Fibroblast of skin of left quadriceps (primary cell): ENCODE results near the gene MACROH2A1.
A peak's percentile ranks its signal among the peaks of the same experiment; 100 is the strongest.

Experiments
- DNase-seq, 2 experiments: peaks; one replicate each; pipeline ENCODE4 v3.0.0-alpha.2; 2013; ENCODE audit warnings: low read depth in 2 of 2

MACROH2A1 gene

DNA sequence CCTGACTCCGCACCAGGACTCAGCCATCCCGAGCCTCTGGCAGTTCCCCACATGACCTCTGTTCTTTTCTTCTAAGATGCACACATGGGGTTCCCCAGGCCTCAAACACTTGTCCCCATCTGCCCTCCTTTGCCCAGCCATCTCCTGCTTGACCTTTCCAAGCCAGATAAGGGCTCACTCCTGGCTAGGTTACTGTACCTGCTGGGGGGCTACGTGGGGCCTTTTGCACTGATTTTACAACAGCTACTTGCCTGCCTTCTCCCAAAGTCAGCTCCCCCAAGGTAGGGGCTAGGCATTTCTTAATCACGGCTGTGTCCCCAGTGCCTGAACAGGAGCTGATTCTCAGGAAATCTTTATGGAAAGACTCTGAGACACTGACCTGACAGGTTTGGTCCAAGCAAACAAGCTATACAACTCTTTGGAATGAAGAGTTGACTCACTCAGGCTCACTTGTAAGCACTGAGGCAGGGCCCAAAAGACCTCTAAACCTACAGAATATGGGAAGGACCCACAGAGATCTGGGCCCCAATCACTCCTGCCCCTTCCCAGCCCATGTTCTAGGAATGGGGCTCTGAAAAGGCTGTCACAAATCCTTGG lies 2.5 kb downstream of the MACROH2A1 start:
- no peak for DNase-seq

DNA sequence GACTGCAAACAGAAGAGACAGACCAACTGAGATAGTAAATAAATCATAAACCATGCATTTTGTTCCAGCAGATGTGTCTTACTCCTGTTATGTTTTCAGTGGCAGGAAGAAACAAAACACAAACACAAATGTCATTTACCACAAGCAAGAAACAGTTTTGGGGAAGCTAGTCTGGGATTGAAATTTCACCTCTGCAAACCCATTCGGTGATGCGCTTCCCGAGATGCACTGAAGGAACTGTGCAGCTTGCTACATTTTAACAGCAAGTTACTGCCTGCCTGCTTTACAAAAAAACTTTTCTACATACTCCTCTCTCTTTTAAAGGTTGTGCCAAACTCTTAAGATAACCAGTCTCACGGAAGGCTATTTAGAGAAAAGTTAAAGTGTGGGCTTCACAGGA lies 3.2 kb downstream of the MACROH2A1 start:
- DNase-seq: no peak

DNA sequence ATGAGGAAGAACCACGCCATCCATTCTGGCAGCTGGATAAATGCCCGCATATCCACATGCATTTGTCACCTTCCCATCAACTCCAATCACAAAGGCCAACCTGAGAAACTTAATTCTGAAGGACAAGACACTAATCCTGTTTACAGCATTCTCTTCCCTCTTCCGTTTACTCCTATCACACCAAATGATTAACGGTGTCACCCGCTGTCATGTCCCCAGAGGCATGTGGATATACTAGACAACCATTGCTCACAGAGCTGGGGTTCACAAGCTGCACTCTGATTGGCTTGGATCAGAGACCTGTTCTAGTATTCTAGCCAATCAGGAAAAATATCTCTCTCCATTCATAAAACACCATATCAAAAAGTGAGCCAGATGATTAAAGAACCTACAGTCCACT lies 3.6 kb downstream of the MACROH2A1 start:
- DNase-seq: no peak

DNA sequence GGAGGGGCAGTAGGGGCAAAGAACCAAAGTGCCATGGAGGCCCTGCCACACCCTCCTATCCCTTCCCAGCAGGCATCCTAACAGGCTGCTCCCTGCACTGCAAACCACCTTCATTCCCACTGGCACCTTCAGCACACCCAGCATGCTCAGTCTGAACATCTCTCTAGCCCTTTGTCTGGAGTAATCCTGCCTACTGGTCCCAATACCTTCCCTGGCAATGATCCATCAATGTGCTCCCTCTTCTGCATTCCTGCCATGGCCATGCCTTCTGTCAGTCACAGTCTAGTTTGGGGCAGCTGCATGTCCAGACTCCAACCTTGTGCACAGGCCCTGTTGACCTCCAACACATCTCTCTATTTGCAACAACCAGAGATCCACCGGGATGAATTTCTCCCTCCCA lies 4.9 kb downstream of the MACROH2A1 start:
- DNase-seq: no peak

DNA sequence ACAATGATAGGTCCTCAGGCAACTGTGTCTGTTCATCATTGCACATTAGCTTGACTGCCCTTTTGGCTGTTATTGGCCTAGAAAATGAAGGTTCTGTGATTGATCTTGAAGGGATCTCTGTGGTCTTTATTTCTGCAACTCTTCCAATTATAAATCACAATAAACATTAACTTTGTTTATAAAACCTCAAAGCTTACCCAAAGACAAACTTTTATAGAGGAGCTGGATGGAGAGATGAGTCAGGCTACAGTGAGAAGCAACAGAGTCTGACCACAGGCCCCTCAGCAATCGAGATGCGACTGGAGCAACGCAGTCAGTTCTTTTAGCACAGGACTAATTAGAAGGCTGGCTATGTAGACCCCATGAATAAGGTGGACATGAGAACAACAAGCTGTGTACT lies 5.3 kb downstream of the MACROH2A1 start:
- DNase-seq: no peak

DNA sequence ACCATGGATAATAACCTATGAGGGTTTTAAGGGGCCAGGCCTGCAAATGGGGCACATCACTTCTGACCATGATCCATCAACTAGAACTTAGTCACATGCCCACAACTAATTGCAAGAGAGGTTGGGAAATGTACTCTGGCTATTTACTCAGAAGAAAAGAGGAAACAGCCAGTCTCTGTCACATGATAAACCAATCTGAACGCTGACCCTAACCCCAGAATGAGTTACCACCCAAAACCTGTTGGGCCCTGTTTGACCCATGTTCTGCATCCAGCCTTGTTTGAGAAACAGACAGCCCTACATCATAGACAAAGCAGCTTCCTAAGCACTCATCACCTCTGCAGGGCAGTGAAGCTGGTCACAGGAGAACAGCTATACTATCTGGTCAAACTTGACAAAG lies 5.8 kb downstream of the MACROH2A1 start:
- no peak for DNase-seq

DNA sequence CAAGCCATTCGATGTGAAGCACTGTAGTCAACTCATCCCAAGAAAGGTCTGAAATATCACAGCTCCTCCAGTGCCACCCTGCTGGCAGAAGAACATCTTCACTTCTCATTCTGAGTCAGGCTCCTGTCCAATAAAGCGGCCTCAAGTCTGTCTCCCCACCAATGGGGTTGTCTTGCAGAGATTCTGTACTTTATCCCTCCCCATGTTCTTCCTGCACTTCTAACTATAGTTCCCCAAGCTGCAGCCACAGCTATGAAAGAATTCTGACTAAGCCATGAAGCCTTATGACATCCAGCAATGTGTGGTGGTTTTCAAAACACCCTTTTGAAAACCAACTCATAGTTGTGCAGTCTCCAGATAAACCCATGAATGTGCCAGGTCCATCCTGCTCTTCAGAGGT lies 6.8 kb downstream of the MACROH2A1 start:
- peak; percentile 53 to 54 for DNase-seq

DNA sequence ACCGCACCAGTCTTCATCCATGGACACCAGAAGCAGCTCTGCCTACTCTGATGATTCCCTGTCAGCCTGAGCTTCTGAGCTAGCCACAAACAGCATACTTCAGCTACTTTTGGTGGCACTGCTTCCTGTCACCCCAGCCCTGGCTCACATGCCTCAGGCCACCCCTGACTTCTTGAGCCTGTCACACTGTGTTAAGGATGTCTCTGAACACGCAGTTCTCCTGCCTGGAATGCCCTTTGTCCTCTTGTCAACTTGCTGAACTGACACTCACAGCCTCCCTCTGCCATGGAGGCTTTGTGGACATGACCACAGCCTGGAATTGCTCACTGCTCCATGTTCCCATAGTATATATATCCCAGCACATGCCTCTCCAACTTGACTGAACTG lies 7.2 kb downstream of the MACROH2A1 start:
- DNase-seq: no peak

DNA sequence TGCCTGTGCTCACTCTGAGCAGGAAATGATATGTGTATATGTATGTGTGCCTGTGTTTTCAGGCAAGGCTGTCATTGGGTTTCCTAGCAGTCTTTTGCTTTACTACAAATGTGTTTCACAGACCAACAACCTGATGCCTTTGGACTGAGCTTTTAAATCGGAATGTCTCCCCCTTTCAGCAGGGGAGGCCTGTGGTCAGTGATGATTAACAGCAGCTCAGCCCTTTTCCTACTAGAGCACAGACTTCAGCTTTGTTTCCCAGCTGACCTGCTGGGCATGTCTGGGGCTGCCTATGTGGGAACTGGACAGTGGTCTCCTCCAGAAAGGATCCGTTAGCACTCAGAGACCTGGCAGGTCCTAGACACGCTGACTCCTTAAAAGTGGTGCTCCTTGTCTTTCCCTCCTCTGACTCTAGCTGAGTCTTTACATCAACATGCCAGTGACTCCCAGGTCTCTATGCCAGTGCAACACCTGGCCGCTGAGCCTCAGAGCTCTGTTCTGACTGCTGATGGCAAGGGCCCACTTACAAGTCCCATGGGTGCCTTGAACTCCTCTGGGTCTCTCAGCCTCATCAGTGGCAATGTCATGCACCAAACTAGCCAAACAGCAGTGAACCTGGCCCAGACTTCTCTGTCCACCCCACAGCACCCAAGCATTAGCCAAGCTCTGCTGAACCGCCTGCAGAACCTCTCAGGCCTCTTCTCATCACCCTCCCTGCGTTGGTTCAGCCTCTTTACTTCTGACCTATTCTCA lies 7.7 kb downstream of the MACROH2A1 start:
- DNase-seq: peak; percentile 56 to 58

DNA sequence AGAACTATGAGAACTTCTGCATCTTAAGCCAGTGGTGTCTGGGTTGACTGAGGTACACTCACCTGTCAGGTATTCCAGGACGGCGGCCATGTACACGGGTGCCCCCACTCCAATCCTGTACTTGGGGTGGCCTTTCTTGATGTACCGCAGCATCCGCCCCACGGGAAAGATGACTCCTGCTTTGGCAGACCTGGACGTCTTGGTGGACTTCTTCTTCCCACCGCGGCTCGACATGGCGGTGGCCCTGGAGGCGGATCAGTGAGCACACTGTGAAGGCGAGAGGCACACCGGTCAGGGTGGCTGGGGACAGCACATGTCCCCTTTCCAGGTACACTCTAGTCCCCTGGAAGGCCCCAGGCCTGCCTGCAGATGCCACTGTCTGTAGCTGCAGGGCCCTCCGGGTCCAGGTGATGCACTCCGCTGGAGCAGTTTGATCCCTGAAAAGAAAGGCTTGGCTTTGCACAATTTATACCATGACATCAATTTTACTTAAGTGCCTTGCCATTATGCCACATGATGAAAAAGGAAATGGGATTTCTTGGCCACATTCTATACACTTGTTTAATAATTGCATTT lies 10.1 kb downstream of the MACROH2A1 start:
- DNase-seq: no peak

DNA sequence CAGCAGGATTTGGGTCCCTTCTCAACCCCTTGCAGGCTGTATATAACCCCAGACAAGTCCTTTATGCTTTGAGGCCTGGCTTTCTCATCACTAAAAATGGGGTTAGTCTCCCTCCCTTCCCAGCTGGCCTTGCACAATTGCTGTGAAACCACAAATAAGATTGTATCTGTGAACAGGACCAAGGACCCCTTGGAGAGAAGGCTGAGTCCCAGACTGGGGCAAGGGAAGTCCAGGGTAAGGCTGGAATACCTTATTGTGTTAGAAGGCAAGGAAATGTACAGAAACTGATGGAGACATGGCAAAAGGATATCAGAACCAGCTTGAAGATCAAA lies 11.4 kb downstream of the MACROH2A1 start:
- no peak for DNase-seq

DNA sequence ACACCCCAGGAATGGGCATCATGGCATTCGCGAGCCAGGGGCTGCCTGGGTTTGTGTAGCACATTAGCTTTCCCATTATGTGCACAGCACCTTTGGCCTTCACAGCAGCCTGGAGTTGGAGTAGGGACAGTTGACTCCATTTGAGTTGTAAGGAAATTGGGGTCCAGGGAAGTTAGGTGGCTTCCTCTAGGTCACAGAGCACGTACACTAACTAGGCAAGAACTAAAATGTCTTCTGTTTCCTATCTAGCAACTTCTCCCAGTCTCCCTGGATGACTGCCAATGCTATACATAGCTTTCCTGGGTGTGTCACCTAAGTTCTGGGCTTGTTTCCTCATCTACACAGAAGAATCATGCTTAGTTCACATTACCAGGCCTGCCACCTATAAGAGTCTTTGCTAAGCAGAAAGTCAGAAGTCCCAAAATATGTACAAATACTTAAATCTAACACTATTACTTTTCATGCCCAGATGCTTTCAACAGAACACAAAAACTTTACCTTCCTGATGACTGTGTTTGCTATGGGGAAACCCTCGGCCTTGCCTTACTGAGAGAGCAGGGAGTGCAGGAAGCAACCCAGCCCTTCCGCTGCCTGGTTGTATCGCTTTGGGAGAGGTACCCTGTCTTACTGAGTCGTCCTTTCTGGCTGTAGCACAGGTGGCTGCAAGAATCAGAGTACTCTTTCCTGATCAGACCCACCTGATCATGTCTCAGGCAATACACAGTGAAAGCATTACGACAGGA lies 12.0 kb downstream of the MACROH2A1 start:
- DNase-seq: peak; percentile 84 to 88

DNA sequence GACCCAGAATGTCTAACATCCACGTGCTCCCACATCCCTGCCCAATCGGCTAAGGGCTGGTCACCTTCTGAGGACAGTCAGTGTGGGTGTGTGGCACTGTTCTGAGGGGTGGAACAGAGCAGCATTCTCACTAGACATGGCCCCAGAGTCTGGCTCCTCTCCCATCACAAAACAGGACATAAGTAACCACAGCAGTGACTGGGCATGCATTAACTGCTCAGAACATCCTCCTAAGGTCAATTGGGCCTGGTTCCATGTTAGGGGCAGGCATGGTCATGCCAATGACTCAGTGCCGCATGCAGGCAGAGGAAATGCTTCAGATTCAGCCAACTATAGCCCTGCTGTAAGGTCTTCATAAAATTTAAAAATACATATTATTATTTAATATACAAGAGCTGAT lies 12.9 kb downstream of the MACROH2A1 start:
- no peak for DNase-seq

DNA sequence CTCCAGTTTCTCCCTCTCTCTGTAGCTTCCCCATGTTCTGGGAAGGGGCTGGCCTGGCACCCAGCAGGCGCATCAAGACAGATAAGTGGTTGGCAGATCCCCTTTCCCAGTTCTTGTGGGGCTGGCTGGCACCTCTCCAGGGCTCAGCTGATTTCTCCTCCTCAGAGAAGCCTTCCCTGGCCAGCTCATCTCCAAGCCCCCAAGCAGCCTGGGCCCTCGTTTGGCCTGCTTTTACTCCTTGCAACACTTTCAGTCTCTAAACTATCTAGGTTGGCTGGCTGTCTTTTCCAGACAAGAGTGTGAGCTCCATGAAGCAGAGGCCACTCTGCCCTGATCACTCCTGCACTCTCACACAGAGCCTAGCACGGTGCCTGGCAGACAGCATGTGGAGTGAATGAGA lies 13.5 kb downstream of the MACROH2A1 start:
- no peak for DNase-seq

DNA sequence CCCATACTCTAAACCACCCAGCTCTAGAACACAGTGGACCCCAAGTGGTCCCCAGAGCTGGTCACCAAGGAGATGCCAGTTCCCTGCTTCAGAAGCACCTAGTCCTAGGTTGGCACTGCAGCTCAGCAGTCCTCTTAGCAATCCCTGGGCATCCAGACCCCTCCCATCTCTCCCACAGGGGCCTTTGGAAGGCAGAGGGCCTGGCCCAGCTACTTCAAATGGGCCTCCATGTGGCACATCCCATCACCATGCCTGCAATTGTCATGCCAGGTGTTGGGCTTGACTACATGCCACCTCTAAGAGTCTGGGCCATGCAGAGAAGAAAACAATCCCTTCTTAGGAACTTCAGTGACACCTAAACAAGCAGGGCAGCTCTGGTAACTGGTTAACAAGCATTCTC lies 14.1 kb downstream of the MACROH2A1 start:
- DNase-seq: no peak

DNA sequence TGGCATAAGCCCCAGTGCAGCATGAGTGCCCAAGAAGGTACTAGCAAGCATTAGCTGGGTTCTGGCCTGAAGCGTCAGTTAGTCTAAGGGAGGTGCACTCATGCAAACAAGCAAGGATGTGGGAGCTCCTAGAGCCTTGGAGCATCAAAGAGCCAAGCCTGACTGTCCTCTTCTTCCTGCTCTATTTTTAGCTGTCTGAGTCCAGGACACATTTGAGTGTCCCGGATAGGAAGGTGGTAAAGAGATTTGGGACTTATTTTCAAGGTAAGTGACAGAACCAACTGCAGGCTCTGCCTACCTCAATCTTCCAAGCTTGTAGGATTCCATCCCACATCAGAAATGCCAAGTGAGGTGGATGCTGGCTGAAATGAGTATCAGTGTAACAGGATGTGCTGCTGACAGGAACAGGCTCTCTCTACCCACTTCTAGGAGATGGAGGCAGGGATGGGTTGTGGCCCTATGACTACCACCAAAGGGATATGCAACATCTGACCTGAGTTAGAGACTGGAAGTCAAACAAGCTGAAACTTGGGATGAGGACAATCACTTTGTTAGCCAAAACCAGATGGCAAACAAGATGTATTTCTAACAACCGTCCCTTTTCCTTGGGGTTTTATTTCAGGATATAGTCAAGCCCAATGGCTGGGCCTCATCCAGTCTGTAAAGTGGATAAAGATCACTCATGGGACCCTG lies 15.1 kb downstream of the MACROH2A1 start:
- no peak for DNase-seq

DNA sequence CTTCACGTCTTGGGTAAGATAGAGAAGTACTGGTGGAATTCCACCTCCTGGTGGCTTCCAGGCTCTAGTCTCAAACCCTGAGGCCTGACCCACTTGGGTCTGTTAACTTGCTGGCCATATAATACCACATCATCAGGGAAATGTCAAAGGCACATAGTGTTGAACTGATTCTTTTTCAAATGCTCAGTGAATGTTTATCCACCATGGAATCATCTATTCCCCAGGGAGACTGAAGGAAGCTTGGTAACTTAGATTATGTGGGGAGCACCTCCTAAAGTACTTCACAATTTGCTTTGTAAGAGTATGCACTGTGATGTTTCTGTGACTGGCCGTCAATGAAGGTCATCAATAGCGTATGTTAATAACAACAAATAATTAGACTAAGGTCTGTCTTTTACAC lies 16.1 kb downstream of the MACROH2A1 start:
- DNase-seq: no peak

DNA sequence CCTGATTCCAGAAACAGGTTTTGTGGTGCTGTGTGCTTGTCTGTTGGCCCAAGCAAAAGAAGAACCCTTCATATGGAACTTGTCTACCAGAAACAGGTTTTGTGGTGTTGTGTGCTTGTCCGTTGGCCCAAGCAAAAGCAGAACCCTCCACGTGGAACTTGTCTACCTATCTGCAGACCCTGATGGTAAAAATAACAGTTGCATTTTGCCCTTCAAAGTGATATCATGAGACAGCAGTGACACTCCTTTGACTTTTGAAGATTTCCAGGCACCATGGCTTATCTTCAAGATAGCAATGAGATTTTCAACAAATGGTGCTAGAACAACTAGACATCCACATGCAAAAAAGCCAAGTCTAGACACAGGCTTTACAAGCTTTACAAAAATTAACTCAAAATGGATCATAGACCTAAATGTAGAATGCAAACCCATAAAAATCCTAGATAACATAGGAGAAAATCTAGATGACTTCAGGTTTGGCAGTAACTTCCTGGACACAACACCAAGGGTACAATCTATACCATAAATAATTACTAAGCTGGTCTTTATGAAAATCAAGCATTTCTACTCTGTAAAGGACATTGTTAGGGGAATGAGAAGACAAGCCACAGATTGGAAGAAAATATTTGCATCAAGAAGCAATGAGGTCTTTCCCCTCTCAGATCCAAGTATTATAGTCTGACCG lies 16.8 kb downstream of the MACROH2A1 start:
- DNase-seq: no peak

DNA sequence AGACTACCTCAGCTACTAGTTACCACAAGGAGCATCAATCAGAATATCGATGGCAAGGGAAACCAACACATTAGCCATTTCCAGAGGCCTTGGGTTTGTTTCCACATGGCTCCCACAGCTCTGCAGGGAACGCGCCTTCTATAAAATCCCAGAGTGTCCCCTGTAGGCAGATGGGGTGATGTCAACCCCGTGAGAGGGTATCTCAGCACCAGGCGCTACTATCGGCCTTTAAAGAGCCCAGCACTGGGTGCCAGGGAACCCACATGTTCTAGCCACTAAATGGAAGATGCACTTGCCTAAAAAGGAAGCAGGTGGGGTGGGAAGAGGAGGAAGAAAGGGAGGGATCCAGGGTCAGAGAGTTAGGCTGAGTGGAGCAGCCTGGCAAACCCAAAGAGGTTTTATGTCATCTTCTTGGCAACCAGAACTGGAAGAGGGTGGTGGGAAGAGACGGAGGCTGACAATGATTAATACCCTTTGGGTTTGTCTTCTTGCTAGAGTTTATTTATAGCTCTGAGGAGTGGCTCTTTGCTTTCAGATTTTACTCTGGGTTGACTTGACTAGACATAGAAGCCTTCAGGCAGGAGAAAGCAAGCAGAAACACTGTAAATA lies 19.9 kb downstream of the MACROH2A1 start:
- DNase-seq: no peak

DNA sequence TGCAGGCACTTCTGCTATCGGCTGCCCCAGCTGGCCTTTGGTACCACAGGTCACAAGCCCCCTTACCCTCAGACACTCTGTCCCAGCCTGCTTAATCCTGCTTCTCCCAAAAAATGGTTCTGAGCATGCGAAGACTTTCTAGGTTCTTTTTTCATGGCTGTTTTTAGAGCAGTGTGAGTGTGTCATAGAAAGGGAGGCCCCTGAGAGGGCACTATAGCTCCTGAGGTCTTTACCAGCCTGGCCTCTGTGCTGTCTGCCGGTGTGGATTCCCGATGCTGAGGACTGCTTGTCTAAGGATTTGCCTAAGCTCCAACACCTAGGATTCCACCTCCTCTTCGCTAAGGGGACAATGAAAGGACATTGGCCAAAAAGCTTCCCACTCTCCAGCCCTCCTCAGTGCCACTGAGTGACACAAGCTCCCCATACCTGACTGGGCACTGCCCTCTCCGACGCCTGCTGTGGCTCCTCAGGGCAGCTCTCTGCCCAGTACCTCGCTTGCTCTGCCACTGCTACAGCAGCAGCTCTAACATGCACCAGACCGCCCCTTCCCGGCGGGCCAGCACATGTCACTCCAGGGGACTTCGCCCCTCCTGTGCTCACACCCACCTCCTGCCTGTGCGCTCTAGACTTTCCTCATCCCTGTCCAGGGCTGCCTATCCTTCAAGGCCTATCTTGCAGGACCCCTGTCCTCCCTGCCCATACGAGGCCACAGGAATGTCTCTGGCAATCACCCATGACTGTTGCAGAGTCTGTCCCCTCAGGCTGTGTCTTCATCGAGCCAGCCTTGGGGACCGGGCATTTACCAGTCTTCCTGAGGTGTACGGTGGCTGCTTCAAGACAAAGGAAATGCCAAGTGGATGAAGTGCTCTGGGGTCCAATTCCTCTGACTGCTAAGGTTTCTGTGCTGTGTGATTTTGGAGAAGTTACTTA lies 21.0 kb downstream of the MACROH2A1 start:
- no peak for DNase-seq
